H1 (cell line): ENCODE data around the gene NRTN. TPM values are rescaled to one million over a fixed set of nuclear protein-coding genes. Genes with fewer than 3 reads are reported as not detected.

Source experiments
- CTCF ChIA-PET: fragments of 300-600 bp; sonication (Branson Sonifier 250); formaldehyde crosslinking; loops from one replicate; lab custom pipeline; 2021; ENCODE audit not compliant: partially characterized antibody; lab: Charles Lee
- POLR2A ChIA-PET: fragments of 300-600 bp; sonication (Branson Sonifier 250); formaldehyde crosslinking; loops from one replicate; lab custom pipeline; 2021; ENCODE audit warnings: inconsistent platforms; ENCODE audit not compliant: partially characterized antibody; lab: Charles Lee
- DNase-seq, 2 experiments: peaks; one replicate each; pipeline versions ENCODE4 v3.0.0 to v3.0.0-alpha.2; 2010 to 2022; ENCODE audit warnings: low spot score in 2 of 2, low read depth in 1 of 2, mixed read lengths in 1 of 2
- FAIRE-seq: peaks from 2 replicates; lab custom pipeline; 2011; peaks lifted over from hg19 to GRCh38; lab: Jason Lieb, UNC
- H2AFZ ChIP-seq: 2 replicates; pipeline ENCODE4 v1.8.1; 2012; ENCODE audit warnings: low read length, inconsistent platforms
- H2AK5ac ChIP-seq: 2 replicates; pipeline ENCODE4 v1.6.1; 2013; ENCODE audit warnings: low read depth, low read length
- H2BK120ac ChIP-seq: replicated peaks from 2 replicates; pipeline ENCODE3; 2013; ENCODE audit warnings: low read depth, low read length, inconsistent platforms
- H2BK12ac ChIP-seq: 2 replicates; pipeline ENCODE4 v1.6.1; 2013; ENCODE audit warnings: low read depth, low read length
- H2BK15ac ChIP-seq: 2 replicates; pipeline ENCODE4 v1.6.1; 2013; ENCODE audit warnings: low read length
- H2BK20ac ChIP-seq: 2 replicates; pipeline ENCODE4 v1.6.1; 2013; ENCODE audit warnings: low read length
- H2BK5ac ChIP-seq: 2 replicates; pipeline ENCODE4 v1.6.1; 2013; ENCODE audit warnings: low read depth, low read length
- H3K14ac ChIP-seq: 2 replicates; pipeline ENCODE4 v1.6.1; 2013; ENCODE audit warnings: inconsistent platforms; ENCODE audit not compliant: insufficient read length
- H3K18ac ChIP-seq: 2 replicates; pipeline ENCODE4 v1.6.1; 2013; ENCODE audit warnings: low read length; ENCODE audit errors: extremely low read depth
- H3K23ac ChIP-seq: 2 replicates; pipeline ENCODE4 v1.6.1; 2013; ENCODE audit warnings: inconsistent platforms; ENCODE audit not compliant: insufficient read length
- H3K23me2 ChIP-seq: 2 replicates; pipeline ENCODE4 v1.6.1; 2013; ENCODE audit warnings: low read depth, low read length
- H3K27ac ChIP-seq: 2 replicates; pipeline ENCODE4 v1.6.1; 2011; ENCODE audit warnings: low read depth, low read length, inconsistent platforms
- H3K27me3 ChIP-seq, 4 experiments: replicated peaks in 1 of 4; 1 replicate in 1 of 4; 2 replicates in 3 of 4; pipeline versions ENCODE4 v1.6.1 to v1.8.1; 2011 to 2013; ENCODE audit warnings: low read length in 3 of 4, mild to moderate bottlenecking in 3 of 4, inconsistent platforms in 2 of 4, mixed read lengths in 2 of 4, moderate library complexity in 1 of 4; ENCODE audit not compliant: control insufficient read depth in 3 of 4, insufficient read depth in 3 of 4; ENCODE audit errors: extremely low read depth in 1 of 4
- H3K36me3 ChIP-seq, 4 experiments: 2 replicates each; pipeline versions ENCODE4 v1.6.1 to v1.8.1; 2011 to 2013; ENCODE audit warnings: mild to moderate bottlenecking in 4 of 4, low read length in 3 of 4, moderate library complexity in 2 of 4, control low read depth in 1 of 4, inconsistent platforms in 1 of 4; ENCODE audit not compliant: insufficient read depth in 4 of 4, control insufficient read depth in 2 of 4
- H3K4ac ChIP-seq: replicated peaks from 2 replicates; pipeline ENCODE3; 2013; ENCODE audit warnings: low read length, low read depth, mixed read lengths, inconsistent platforms; ENCODE audit not compliant: insufficient read length
- H3K4me1 ChIP-seq, 4 experiments: replicated peaks in 1 of 4; 1 replicate in 1 of 4; 2 replicates in 3 of 4; pipeline versions ENCODE4 v1.6.1 to v1.8.1; 2011 to 2013; ENCODE audit warnings: low read length in 3 of 4, inconsistent platforms in 2 of 4, mixed read lengths in 1 of 4; ENCODE audit not compliant: insufficient read depth in 4 of 4, control insufficient read depth in 3 of 4
- H3K4me2 ChIP-seq, 2 experiments: 2 replicates each; pipeline versions ENCODE4 v1.6.1 to v1.8.1; 2011 to 2013; ENCODE audit warnings: low read depth in 2 of 2, low read length in 2 of 2, control low read depth in 1 of 2, inconsistent platforms in 1 of 2, mild to moderate bottlenecking in 1 of 2; ENCODE audit not compliant: insufficient read depth in 1 of 2
- H3K4me3 ChIP-seq, 4 experiments: fragments of 200-600, 300-600 bp in 1 of 4; sonication (generic), shearing (Covaris generic), sonication (Bioruptor Twin) in 1 of 4; 2 replicates each; pipeline versions ENCODE4 v1.5.1 to v1.8.1; 2011 to 2016; ENCODE audit warnings: low read length in 4 of 4, low read depth in 3 of 4, control low read depth in 2 of 4, inconsistent platforms in 2 of 4, mild to moderate bottlenecking in 2 of 4, mixed read lengths in 1 of 4, moderate library complexity in 1 of 4; ENCODE audit not compliant: insufficient read depth in 2 of 4; ENCODE audit errors: extremely low read depth in 1 of 4
- H3K56ac ChIP-seq: replicated peaks from 2 replicates; pipeline ENCODE3; 2013; ENCODE audit warnings: low read depth, mild to moderate bottlenecking, mixed read lengths, low read length, inconsistent platforms; ENCODE audit not compliant: insufficient read length
- H3K79me1 ChIP-seq: 2 replicates; pipeline ENCODE4 v1.6.1; 2013; ENCODE audit warnings: low read depth, low read length, control low read depth
- H3K79me2 ChIP-seq, 2 experiments: 2 replicates each; pipeline versions ENCODE4 v1.6.1 to v1.8.1; 2012 to 2013; ENCODE audit warnings: low read length in 2 of 2, mild to moderate bottlenecking in 2 of 2, inconsistent platforms in 1 of 2; ENCODE audit not compliant: insufficient read depth in 2 of 2, control insufficient read depth in 1 of 2
- H3K9ac ChIP-seq, 4 experiments: replicated peaks in 1 of 4; 1 replicate in 1 of 4; 2 replicates in 3 of 4; pipeline versions ENCODE4 v1.6.1 to v1.8.1; 2011 to 2013; ENCODE audit warnings: low read depth in 3 of 4, low read length in 3 of 4, control low read depth in 2 of 4, mild to moderate bottlenecking in 2 of 4, moderate library complexity in 2 of 4, inconsistent platforms in 1 of 4; ENCODE audit errors: extremely low read depth in 1 of 4
- H3K9me3 ChIP-seq, 2 experiments: 2 replicates each; pipeline versions ENCODE4 v1.6.1 to v1.8.1; 2012 to 2013; ENCODE audit warnings: mild to moderate bottlenecking in 2 of 2, moderate library complexity in 2 of 2, control low read depth in 1 of 2, inconsistent platforms in 1 of 2, low read depth in 1 of 2, low read length in 1 of 2, mixed read lengths in 1 of 2; ENCODE audit not compliant: insufficient read depth in 2 of 2
- H4K20me1 ChIP-seq, 2 experiments: replicated peaks in 1 of 2; 2 replicates each; pipeline versions ENCODE3 to v1.8.1; 2011 to 2013; ENCODE audit warnings: inconsistent platforms in 2 of 2, low read length in 2 of 2, mild to moderate bottlenecking in 1 of 2; ENCODE audit not compliant: insufficient read depth in 2 of 2, control insufficient read depth in 1 of 2
- H4K5ac ChIP-seq: 2 replicates; pipeline ENCODE4 v1.6.1; 2013; ENCODE audit warnings: low read length, low read depth, mixed read lengths, inconsistent platforms; ENCODE audit not compliant: insufficient read length
- H4K8ac ChIP-seq: 2 replicates; pipeline ENCODE4 v1.8.0; 2013; ENCODE audit warnings: mild to moderate bottlenecking, moderate library complexity, low read length, inconsistent platforms; ENCODE audit not compliant: insufficient read depth; ENCODE audit errors: extremely low read depth
- H4K91ac ChIP-seq: replicated peaks from 2 replicates; pipeline ENCODE3; 2013; ENCODE audit warnings: low read length, mixed read lengths, inconsistent platforms; ENCODE audit not compliant: insufficient read length
- POLR2A ChIP-seq, 2 experiments: IDR thresholded peaks; 1 replicate in 1 of 2; 2 replicates in 1 of 2; pipeline ENCODE4 v1.6.1; 2011; ENCODE audit warnings: low read depth in 2 of 2, low read length in 2 of 2, mild to moderate bottlenecking in 2 of 2; ENCODE audit errors: control extremely low read depth in 1 of 2
- SP1 ChIP-seq: IDR thresholded peaks from 2 replicates; pipeline ENCODE4 v1.6.1; 2011; ENCODE audit warnings: low read depth, low read length
- WGBS, 2 experiments: shearing (Covaris generic) in 1 of 2; methylation state at CpG; one replicate each; pipeline versions ENCODE4 v1.1.6 to v1.1.7; 2013 to 2015; ENCODE audit warnings: low lambda C conversion rate in 2 of 2, mixed read lengths in 2 of 2, inconsistent platforms in 1 of 2, low coverage in 1 of 2, missing lambda C conversion rate in 1 of 2; ENCODE audit not compliant: insufficient replicate concordance in 2 of 2, insufficient coverage in 1 of 2, insufficient read length in 1 of 2; ENCODE audit errors: extremely low coverage in 1 of 2, missing lambda C conversion rate in 1 of 2; 5-methylcytosine and 5-hydroxymethylcytosine counted together
- polyA plus RNA-seq, 7 experiments: library from polyadenylated mRNA; depleted of rRNA in 3 of 7; stranded (reverse) in 5 of 7; unstranded in 2 of 7; fragments of >200 nt in 5 of 7; fragments of 200-250 nt in 2 of 7; gene quantifications; 1 replicate in 5 of 7; 2 replicates in 1 of 7; 4 replicates in 1 of 7; pipeline versions ENCODE4 v1.2.1 to v1.2.3, GENCODE V29; 2011 to 2013; ENCODE audit warnings: missing spikeins in 2 of 7, mixed read lengths in 2 of 7
- total RNA-seq: library from RNA; stranded (reverse); fragmentation: NEBNext Ultra II Directional; extraction: Animal tissue kit (Norgen Biotek cat#: 25700); gene quantifications from 2 replicates; pipeline ENCODE4 v1.2.1, GENCODE V29; 2021

NRTN gene
- total and polyA plus RNA-seq, 2 of the 8 experiments (the other 6 are each of a cell fraction or from before 2014, with no cell fraction given): 3.9 to 5.3 TPM

DNA sequence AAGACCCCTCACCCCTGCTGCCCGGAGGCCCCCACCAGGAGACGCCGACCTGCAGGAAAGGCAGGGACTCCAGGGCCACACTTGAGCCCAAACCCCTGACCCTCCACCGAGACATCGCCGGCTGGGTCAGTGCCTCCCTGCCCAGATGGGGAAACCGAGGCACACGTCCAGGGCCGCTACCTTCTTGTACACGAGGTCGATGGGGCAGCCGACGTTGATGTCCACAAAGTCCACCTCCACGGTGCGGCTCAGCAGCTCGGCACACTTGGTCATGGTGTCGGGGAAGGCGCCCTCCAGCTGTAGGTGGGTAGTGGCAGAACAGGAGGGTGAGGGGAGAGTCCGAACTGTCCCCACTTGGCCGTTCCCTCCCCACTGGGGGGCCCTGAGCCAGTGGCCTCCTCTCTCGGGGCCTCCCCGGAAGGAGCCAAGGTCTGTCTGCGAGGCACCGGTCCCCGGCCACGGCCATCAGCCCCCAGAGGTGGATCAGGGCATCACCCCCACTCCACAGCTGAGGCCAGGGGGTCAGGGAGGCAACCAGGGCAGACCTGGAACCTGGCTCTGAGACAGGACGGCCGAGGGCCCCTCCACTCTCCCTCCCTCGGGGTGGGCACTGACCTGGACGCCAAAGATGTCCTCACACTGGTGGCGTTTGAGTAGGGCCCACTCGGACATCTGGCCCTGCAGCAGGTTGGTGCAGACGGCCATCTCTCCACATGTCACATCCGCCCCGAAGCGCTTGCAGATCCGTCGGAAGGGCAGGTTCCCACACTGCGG, 17.3 kb upstream of the NRTN start:
- ChIA-PET POLR2A (interaction anchor here (3.6 to 4.5 kb wide), 3 partner anchors 8 to 96 kb away, joined by 18 to 32 read pairs (median 21); no protein-coding TSS in a partner anchor), CTCF (interaction anchor here (2.7 kb wide), 1 partner anchor 13 kb away, joined by 9 read pairs; no protein-coding TSS in a partner anchor)
- Histone ChIP-seq H3K18ac (no peak overlapping the region), H2BK15ac (no peak overlapping the region), H3K9me3 (no peaks in the 10 kb centered on the region), H3K36me3 (peaks cover 20 to 42% (median 34%) of the 10 kb centered on the region in 4 experiments), H3K27ac (no peak overlapping the region), H2BK5ac (no peak overlapping the region), H3K23ac (no peak overlapping the region), H3K4me2 (no peak overlapping the region), H4K91ac (no peak overlapping the region), H3K4ac (no peak overlapping the region), H4K8ac (peak overlapping the region; percentile 46; the same call in 1 of the 2 replicates), H3K9ac (no peak overlapping the region), H2BK20ac (no peak overlapping the region), H3K56ac (no peak overlapping the region), H2BK120ac (no peak overlapping the region), H3K4me1 (no peaks in the 10 kb centered on the region; a peak in 1 of 7 replicates), H3K79me1 (peaks cover 5% of the 10 kb centered on the region; the same call in 1 of the 2 replicates), H4K20me1 (peaks cover 0 to 10% of the 10 kb centered on the region in 2 experiments), H3K23me2 (peaks cover 3% of the 10 kb centered on the region; the same call in 1 of the 2 replicates), H2BK12ac (no peak overlapping the region), H3K27me3 (no peaks in the 10 kb centered on the region), H3K14ac (no peak overlapping the region), H3K79me2 (no peaks in the 10 kb centered on the region), H2AFZ (no peak overlapping the region), H4K5ac (no peak overlapping the region)
- FAIRE-seq: no peak
- 94% methylated on average over 38 of the region's 39 CpGs; no CpG with 5 or more reads in 1 of the 2 experiments for WGBS, 2 experiments
- no peak for DNase-seq
- TF ChIP-seq SP1 (no peak), POLR2A (IDR thresholded peaks at IDR 0.05; ENCODE audit: control extremely low read depth in 1 of 2, low read depth in 2 of 2, low read length in 2 of 2) (peak in 1 of 2 experiments; percentile 33; a peak in 1 of 3 replicates)
- TF ChIP-seq, all 59 proteins: peak for 1
- Histone ChIP-seq H3K4me3 (no peak overlapping the region), H2AK5ac (no peak overlapping the region)
